HL-60 (cell line): ENCODE results near the gene EIF3B.
"Not testable (repeated sequence)": the region's sequence is repeated elsewhere in the genome, so short reads cannot be mapped to it uniquely, and the experiment has no call there.

ENCODE experiments used
- DNase-seq, 2 experiments: peaks; one replicate each; pipeline ENCODE4 v3.0.0-alpha.2; 2010 to 2020; ENCODE audit warnings: low read depth in 1 of 2, low spot score in 1 of 2
- H3K27ac ChIP-seq: fragments of 250-450 bp; sonication (Bioruptor Pico); replicated peaks from 2 replicates; pipeline ENCODE4 v1.5.1; 2020; ENCODE audit warnings: mild to moderate bottlenecking, moderate library complexity
- H3K27me3 ChIP-seq: fragments of 250-450 bp; sonication (Bioruptor Pico); 2 replicates; pipeline ENCODE4 v1.5.1; 2021; ENCODE audit warnings: mild to moderate bottlenecking, moderate library complexity; ENCODE audit not compliant: insufficient read depth, poor library complexity, severe bottlenecking
- H3K4me3 ChIP-seq: replicated peaks from 2 replicates; pipeline ENCODE4 v1.5.1; 2011; ENCODE audit warnings: mild to moderate bottlenecking, control low read depth, low read length; ENCODE audit not compliant: insufficient read depth
- GABPA ChIP-seq: IDR thresholded peaks from 2 replicates; pipeline ENCODE4 v1.6.1; 2012; ENCODE audit warnings: low read depth
- POLR2AphosphoS5 ChIP-seq: IDR thresholded peaks from 2 replicates; pipeline ENCODE4 v1.6.1; 2012; ENCODE audit warnings: low read depth
- SPI1 ChIP-seq: IDR thresholded peaks from 2 replicates; pipeline ENCODE4 v1.6.1; 2012; ENCODE audit warnings: low read depth, mild to moderate bottlenecking, borderline replicate concordance
- TF ChIP-seq, protein P1 (sequence below): IDR thresholded peaks from 2 replicates; pipeline ENCODE4 v1.6.1; 2012; ENCODE audit warnings: low read depth; ENCODE audit not compliant: insufficient replicate concordance
- TF ChIP-seq, protein P2 (sequence below): IDR thresholded peaks from one replicate; pipeline ENCODE4 v1.5.1; 2011; ENCODE audit warnings: low read length, control low read depth, inconsistent platforms; ENCODE audit not compliant: insufficient read depth

EIF3B gene

DNA sequence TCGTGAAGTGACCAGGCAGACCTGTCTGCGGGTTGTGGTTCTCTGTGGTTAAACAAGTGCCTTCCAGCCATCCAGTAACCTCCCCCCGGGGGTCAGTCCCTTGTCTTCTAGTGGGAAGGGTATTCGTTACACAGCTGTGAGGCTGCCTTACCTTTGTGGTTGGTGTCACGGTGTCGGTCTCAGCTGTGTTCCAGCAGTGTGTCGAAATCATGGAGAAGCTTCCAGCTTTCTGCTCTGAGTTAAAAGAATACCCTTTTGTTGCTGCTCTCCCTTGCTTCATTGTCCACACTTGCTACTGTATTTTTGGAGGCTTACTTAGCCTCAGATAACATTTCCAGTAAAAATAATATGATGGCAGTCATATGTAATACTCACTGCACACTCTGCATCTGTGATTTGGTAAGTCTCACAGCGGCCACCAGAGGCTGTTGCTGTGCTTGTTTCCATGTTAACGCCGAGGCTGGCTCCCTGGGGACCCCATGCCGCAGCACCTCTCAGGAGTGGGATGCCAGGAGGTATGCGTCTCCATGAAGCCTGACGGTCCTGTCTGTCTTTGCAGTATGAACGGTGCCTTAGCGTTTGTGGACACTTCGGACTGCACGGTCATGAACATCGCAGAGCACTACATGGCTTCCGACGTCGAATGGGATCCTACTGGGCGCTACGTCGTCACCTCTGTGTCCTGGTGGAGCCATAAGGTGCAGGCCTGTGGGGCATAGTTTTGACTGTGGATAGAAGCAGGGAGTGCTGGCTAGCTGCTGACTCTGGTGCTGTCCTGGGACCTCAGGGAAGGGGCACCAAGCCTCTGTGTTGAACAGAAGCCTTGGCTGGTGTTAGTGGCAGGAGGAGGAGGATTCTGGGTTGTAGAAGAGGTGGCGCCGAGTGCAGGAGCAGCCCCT is 20.5 kb downstream of the EIF3B start:
- Histone ChIP-seq H3K27me3 (no peaks in the 10 kb centered on the region), H3K27ac (no peak overlapping the region), H3K4me3 (no peak overlapping the region)
- DNase-seq: no peak
- TF ChIP-seq, protein P1, sequence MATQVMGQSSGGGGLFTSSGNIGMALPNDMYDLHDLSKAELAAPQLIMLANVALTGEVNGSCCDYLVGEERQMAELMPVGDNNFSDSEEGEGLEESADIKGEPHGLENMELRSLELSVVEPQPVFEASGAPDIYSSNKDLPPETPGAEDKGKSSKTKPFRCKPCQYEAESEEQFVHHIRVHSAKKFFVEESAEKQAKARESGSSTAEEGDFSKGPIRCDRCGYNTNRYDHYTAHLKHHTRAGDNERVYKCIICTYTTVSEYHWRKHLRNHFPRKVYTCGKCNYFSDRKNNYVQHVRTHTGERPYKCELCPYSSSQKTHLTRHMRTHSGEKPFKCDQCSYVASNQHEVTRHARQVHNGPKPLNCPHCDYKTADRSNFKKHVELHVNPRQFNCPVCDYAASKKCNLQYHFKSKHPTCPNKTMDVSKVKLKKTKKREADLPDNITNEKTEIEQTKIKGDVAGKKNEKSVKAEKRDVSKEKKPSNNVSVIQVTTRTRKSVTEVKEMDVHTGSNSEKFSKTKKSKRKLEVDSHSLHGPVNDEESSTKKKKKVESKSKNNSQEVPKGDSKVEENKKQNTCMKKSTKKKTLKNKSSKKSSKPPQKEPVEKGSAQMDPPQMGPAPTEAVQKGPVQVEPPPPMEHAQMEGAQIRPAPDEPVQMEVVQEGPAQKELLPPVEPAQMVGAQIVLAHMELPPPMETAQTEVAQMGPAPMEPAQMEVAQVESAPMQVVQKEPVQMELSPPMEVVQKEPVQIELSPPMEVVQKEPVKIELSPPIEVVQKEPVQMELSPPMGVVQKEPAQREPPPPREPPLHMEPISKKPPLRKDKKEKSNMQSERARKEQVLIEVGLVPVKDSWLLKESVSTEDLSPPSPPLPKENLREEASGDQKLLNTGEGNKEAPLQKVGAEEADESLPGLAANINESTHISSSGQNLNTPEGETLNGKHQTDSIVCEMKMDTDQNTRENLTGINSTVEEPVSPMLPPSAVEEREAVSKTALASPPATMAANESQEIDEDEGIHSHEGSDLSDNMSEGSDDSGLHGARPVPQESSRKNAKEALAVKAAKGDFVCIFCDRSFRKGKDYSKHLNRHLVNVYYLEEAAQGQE: no peak
- TF ChIP-seq POLR2AphosphoS5: peak; percentile 41; the same call in 1 of the 2 replicates

DNA sequence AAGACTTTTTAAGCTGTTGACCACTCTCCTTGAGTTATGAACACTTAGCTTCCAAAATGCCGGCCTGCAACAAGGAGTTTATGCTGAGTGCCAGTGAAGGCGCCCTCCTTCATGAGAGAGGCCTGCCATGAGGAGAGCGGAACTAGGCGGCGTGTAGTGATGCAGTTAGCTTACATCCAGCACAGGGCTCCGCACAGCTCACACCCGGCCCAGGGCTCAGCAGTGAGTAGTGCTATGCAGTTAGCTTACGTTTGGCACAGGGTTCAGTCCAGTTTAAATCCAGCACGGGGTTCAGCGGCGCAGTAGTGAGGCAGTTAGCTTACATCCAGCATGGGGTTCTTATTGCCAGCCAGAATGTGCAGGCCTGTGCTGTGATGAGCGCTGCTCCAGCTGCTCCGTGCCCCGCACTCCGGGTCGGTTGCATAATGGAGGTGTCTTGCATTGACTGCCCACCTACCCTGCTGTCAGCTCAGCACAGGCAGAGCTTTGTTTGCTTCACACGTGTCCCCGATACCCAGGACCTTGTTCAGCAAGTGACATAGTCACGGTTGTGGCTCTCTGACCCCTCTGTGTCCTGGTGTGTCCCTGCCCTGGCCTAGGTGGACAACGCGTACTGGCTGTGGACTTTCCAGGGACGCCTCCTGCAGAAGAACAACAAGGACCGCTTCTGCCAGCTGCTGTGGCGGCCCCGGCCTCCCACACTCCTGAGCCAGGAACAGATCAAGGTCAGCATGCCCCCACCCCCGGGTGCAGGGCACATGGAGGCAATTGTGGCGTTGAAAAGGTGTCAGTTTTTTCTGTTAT is 21.9 kb downstream of the EIF3B start:
- TF ChIP-seq, protein P1: no peak
- peak; percentile 26; the same call in 1 of the 2 replicates for TF ChIP-seq POLR2AphosphoS5
- DNase-seq: no peak
- no peaks in the 10 kb centered on the region for H3K27me3 ChIP-seq
- no peak overlapping the region for H3K27ac ChIP-seq
- H3K4me3 ChIP-seq: no peak overlapping the region

DNA sequence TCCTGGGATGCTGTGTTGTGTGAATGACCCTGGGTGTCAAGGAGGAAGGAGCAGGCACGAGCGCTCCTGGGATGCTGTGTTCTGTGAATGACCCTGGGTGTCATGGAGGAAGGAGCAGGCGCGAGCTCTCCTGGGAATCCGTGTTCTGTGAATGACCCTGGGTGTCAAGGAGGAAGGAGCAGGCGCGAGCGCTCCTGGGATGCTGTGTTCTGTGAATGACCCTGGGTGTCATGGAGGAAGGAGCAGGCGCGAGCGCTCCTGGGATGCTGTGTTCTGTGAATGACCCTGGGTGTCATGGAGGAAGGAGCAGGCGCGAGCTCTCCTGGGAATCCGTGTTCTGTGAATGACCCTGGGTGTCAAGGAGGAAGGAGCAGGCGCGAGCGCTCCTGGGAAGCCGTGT is 22.9 kb downstream of the EIF3B start:
- not testable (repeated sequence) for H3K27me3 ChIP-seq, H3K27ac ChIP-seq, H3K4me3 ChIP-seq, DNase-seq

DNA sequence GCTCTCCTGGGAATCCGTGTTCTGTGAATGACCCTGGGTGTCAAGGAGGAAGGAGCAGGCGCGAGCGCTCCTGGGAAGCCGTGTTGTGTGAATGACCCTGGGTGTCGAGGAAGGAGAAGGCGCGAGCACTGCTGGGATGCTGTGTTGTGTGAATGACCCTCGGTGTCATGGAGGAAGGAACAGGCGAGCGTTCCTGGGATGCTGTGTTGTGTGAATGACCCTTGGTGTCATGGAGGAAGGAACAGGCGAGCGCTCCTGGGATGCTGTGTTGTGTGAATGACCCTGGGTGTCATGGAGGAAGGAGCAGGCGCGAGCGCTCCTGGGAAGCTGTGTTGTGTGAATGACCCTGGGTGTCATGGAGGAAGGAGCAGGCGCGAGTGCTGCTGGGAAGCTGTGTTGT is 23.5 kb downstream of the EIF3B start:
- H3K27me3 ChIP-seq, H3K4me3 ChIP-seq, H3K27ac ChIP-seq, DNase-seq: not testable (repeated sequence)

DNA sequence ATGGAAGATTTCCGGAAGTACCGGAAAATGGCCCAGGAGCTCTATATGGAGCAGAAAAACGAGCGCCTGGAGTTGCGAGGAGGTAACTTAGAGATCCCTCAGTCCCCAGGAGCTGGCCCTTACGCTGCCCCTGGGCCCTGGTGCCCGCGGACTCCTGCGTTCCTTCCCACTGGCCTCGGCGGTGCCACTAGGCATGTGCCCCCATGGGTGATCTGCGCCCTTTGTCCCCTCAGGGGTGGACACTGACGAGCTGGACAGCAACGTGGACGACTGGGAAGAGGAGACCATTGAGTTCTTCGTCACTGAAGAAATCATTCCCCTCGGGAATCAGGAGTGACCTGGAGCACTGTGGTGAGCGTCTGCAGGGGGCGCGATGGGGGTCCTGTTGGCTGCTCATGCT is 24.5 kb downstream of the EIF3B start:
- no peak for DNase-seq
- H3K4me3 ChIP-seq: no peak overlapping the region
- TF ChIP-seq GABPA: no peak
- TF ChIP-seq, protein P1: no peak
- TF ChIP-seq POLR2AphosphoS5: no peak
- TF ChIP-seq, protein P2, sequence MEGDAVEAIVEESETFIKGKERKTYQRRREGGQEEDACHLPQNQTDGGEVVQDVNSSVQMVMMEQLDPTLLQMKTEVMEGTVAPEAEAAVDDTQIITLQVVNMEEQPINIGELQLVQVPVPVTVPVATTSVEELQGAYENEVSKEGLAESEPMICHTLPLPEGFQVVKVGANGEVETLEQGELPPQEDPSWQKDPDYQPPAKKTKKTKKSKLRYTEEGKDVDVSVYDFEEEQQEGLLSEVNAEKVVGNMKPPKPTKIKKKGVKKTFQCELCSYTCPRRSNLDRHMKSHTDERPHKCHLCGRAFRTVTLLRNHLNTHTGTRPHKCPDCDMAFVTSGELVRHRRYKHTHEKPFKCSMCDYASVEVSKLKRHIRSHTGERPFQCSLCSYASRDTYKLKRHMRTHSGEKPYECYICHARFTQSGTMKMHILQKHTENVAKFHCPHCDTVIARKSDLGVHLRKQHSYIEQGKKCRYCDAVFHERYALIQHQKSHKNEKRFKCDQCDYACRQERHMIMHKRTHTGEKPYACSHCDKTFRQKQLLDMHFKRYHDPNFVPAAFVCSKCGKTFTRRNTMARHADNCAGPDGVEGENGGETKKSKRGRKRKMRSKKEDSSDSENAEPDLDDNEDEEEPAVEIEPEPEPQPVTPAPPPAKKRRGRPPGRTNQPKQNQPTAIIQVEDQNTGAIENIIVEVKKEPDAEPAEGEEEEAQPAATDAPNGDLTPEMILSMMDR: no peak
- TF ChIP-seq SPI1: no peak
- no peaks in the 10 kb centered on the region for H3K27me3 ChIP-seq
- H3K27ac ChIP-seq: no peak overlapping the region
